Dermis blood vessel endothelial cell (primary cell): ENCODE data around the gene CELSR1. TPM values are rescaled to one million over a fixed set of nuclear protein-coding genes. Genes with fewer than 3 reads are reported as not detected.
"Not testable (repeated sequence)": the region's sequence is repeated elsewhere in the genome, so short reads cannot be mapped to it uniquely, and the experiment has no call there.

Experiments
- DNase-seq: peaks from one replicate; pipeline ENCODE4 v3.0.0; 2010
- total RNA-seq: library from RNA; depleted of rRNA; stranded (reverse); fragments of >200 nt; gene quantifications from 2 replicates; pipeline ENCODE4 v1.2.3, GENCODE V29; 2014

CELSR1 gene
- total RNA-seq, 1 donor from 2014 or later: 28.2 TPM

- DNase-seq: no peak
Measured at GRCh38 chr22:46511151-46512038, 26.0 kb downstream of the CELSR1 start.

GRCh38 chr22:46509416-46510089 is 27.9 kb downstream of the CELSR1 start:
- DNase-seq: no peak

- DNase-seq: no peak
Measured at GRCh38 chr22:46508491-46508999, 28.9 kb downstream of the CELSR1 start.

- no peak for DNase-seq
Measured at GRCh38 chr22:46507451-46508425, 29.7 kb downstream of the CELSR1 start.

GRCh38 chr22:46504584-46504983 is 32.8 kb downstream of the CELSR1 start:
- no peak for DNase-seq

GRCh38 chr22:46502440-46503175 is 34.8 kb downstream of the CELSR1 start:
- no peak for DNase-seq

GRCh38 chr22:46501701-46502100 is 35.7 kb downstream of the CELSR1 start:
- peak; percentile 77 for DNase-seq

- not testable (repeated sequence) for DNase-seq
Measured at GRCh38 chr22:46501265-46501664, 36.2 kb downstream of the CELSR1 start.

- no peak for DNase-seq
Measured at GRCh38 chr22:46500201-46500600, 37.2 kb downstream of the CELSR1 start.

- no peak for DNase-seq
Measured at GRCh38 chr22:46499805-46500189, 37.6 kb downstream of the CELSR1 start.

- no peak for DNase-seq
Measured at GRCh38 chr22:46491946-46492345, 45.5 kb downstream of the CELSR1 start.

- no peak for DNase-seq
Measured at GRCh38 chr22:46490538-46490937, 46.9 kb downstream of the CELSR1 start.

GRCh38 chr22:46486996-46487717 is 50.3 kb downstream of the CELSR1 start:
- no peak for DNase-seq

- no peak for DNase-seq
Measured at GRCh38 chr22:46484861-46485595, 52.4 kb downstream of the CELSR1 start.

GRCh38 chr22:46484156-46484860 is 53.1 kb downstream of the CELSR1 start:
- DNase-seq: no peak

GRCh38 chr22:46483353-46483752 is 54.1 kb downstream of the CELSR1 start:
- no peak for DNase-seq

GRCh38 chr22:46482056-46482675 is 55.3 kb downstream of the CELSR1 start:
- no peak for DNase-seq

- DNase-seq: no peak
Measured at GRCh38 chr22:46481386-46481785, 56.0 kb downstream of the CELSR1 start.

- no peak for DNase-seq
Measured at GRCh38 chr22:46480396-46480795, 57.0 kb downstream of the CELSR1 start.
